ENCODE measurements around the gene OSBPL2.

OSBPL2 gene

DNA sequence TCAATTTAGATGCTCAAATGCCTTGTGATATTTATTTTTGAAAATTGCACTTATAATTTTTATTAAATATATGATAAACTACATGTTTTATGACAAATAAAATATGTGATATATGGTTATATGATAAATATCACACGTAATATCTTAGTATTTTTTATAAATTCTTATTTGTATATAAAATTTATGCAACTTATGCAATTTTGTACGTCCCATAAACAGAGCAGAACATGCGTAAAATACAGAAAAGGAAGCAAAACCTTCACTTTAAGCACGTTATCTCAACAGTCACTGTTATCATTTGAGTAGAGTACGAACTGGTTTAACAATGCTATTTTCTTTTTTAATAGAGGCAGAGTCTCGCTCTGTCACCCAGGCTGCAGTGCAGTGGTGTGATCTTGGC lies 48.8 kb downstream of the OSBPL2 start:
- no peak for DNase-seq

DNA sequence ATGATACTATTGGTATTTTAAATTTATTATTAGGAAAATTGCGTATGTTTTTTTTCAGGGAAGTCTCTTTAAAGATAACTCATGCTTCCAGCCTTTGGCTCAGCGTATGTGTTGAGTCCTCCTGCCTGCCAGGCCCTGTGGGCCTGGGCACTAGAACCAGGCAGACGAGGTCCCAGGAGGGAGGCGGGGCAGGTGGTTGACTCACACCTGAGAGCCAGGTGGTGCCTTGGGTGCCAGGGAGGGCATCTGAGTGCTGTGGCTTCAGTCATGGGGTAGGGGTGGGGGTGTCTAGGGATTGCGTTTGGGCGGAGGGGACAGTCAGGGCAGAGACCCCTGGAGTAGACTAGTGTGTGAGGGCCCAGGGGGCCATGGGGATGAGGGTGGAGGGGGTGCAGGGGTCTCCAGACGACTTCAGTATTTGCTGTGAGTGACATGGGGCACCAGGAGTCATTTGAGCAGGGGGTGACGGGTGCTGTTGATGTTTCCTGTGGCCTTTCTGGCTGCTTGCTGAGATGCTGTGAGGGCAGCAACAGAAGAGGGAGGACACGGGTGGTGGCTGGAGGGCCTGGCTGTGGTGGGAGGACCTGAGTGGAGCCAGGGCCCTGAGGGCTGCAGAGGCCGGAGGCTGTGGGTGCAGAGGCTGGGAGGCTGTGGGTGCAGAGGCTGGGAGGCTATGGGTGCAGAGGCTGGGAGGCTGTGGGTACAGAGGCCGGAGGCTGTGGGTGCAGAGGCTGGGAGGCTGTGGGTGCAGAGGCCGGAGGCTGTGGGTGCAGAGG lies 49.6 kb downstream of the OSBPL2 start:
- DNase-seq = no peak

DNA sequence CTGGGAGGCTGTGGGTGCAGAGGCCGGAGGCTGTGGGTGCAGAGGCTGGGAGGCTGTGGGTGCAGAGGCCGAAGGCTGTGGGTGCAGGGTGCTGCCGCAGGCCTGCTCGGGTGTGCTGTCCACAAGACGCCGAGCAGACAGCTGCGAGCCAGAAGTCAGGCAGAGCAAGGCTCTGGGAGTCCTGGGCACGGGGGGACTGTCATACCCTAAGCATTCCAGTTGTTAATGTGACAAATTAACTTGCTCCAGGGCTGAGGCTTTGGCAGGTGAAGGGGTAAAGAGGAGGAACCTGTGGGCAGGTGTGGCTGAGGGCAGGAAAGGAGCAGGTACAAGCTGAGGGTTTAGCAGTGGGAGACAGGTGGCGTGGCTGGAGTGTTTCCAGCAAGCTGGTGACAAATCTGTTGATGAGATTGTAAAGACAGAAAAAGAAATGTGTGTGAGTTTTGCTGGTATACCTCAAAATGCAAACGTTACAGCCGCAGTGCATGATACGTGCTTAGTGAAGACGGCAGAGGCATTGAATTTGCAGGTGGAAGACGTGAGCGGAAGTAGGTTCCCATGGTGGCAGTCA lies 50.3 kb downstream of the OSBPL2 start:
- no peak for DNase-seq

DNA sequence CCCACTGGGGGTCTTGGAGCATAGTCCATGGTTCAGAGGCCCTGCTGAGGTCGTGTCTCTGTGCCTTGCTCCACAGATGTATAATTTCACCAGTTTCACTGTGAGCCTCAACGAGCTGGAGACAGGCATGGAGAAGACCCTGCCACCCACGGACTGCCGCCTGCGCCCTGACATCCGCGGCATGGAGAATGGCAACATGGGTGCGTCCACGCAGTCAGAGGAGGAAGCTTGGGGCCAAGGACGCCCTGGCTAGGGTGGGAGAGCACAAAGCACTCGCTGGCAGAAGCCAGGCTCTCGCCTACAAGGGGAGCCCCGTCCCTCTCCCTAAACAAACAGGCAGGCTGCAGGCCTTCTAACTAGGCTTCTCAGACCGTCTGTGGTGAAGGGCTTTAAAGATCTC lies 50.8 kb downstream of the OSBPL2 start:
- no peak for DNase-seq

- no peak for DNase-seq
Observed at GRCh38 chr20:62289898-62290297, 51.6 kb downstream of the OSBPL2 start.

GRCh38 chr20:62291251-62292066 lies 53.1 kb downstream of the OSBPL2 start:
- no peak for DNase-seq

GRCh38 chr20:62292108-62292507 lies 53.8 kb downstream of the OSBPL2 start:
- DNase-seq = no peak

DNA sequence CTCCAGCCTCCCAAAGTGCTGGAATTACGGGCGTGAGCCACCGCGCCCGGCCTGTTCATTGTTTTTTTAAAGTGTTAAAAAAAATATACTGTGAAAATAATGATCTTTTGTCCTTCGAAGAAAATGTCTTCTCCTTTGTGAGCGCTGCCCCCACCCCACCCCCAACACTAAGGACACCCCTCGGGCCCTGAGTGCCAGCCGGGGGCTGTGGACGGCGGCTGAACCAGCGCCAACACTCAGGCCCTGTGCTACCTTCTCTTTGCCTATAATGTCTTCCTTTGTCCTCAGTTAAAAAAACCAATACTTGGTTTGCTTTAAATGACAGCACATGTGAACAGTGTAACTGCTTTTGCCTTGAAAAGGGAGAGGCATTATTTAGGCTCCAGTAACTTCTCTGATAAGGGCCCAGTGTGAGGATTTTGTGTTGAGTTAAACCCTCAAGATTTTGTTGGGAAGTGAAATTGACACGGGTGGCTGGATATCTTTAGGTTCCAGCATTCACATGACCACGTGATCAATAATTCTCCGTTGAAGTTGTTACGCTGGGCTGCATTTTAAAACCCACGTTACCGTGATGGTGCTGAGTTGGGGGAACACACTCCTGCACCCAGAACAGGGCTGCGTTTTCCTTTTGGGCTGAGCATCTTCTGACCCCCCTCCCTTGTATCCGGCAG lies 54.9 kb downstream of the OSBPL2 start:
- DNase-seq = no peak

DNA sequence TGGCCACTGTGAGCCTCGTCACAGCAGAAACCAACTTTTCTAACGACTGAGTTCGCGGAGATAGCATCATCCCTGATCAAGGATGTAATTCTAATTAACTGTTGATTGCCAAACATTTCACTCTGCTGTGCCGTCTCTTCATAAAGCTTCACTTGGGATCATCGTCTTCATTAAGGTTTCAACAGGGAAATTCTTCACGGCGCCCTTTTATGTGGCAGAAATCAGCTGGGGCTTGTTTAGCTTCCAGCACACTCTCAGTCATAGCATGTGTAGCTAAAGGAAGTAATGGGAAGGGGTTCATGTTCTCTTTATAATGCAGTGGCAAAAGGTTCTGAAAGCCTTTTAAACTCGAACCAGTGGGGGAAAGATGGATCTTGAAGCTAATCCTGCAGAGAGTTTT lies 55.6 kb downstream of the OSBPL2 start:
- no peak for DNase-seq

DNA sequence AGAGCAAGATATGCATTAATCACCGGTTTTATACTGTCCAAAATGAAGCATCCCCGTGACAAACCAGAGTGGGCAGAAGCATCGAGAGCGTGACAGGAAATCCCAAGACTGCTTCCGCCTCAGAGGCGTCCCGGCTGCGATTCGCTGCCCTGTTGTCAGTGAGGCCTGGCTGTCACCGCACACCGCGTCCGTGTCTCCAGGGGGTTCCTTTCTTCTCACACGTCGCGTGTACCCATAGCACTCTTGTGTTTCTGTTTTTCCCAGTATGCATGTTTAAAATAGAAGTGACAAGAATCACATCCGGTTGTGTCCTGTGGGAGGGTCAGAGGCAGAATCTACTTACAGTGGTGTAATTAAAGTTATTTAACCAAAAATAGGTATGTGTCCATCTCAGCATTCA lies 56.2 kb downstream of the OSBPL2 start:
- DNase-seq = no peak

DNA sequence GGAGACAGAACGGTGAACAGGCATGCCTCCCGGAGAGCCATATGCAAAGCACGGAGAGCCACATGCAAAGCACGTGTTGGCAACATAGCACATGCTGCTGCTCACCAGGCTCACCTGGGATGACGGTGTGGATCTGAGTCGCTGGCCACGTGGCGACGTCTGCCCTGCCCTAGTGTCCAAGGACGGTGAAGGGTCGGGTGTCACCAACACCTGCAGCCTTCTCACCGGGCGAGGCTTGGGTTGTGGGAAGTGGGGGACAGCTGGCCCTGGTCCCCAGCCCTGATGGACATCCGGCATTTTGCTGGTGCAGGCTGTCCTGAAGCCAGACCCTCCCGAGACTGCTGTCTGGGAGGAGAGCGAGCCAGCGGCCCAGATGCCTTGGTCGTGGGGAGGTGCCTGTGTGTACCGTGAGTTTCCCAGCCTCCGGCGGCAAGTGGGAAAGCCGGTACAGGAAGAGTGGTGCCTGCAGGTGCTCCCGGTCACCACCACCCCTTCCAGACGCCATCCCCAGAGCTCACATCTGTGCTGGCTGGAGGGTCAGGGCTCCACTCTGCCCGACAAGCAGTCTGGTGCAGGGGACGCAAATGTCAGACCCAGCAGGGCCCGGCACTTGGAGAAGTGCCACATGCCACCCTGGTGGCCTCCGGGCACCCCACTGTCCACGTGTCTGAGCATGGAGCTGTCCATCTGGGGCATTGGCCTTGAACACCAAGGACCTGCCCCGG lies 58.6 kb downstream of the OSBPL2 start:
- DNase-seq = no peak

DNA sequence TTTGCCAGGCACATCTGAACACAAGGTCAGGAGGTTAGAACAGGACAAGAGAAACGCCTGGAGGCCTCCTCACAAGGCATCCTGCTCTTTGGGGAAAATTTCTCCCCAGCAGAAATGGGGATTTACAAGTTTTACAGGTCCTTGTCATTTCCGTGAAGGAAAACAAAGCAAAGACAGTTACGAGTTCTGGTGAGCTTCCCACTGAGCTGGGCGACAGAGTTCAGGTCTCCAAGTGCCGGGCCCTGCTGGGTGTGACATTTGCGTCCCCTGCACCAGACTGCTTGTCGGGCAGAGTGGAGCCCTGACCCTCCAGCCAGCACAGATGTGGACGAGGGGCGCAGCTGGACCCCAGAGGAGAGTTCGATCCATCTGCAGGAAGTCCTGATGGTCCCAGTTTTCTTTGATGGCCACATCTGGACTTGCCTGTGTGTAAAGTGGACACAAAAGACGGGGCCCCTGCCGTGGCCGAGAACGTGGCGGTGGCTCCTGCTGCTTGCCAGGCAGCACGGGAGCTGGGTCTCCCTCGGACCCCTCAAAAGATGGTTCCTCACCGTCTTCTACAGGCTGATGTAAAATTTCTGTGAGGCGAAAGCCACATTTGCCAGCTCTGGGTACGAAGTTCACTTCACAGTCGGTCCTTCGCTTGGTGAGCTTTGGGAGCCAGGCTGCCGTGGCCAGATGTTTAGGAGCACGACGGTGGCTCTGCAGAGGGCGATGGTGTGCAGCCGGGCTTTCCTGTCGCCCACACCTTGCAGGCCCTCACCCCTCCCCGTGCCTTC lies 59.3 kb downstream of the OSBPL2 start:
- no peak for DNase-seq

GRCh38 chr20:62298577-62299249 lies 60.4 kb downstream of the OSBPL2 start:
- DNase-seq = no peak

GRCh38 chr20:62299666-62300236 lies 61.4 kb downstream of the OSBPL2 start:
- DNase-seq = no peak

DNA sequence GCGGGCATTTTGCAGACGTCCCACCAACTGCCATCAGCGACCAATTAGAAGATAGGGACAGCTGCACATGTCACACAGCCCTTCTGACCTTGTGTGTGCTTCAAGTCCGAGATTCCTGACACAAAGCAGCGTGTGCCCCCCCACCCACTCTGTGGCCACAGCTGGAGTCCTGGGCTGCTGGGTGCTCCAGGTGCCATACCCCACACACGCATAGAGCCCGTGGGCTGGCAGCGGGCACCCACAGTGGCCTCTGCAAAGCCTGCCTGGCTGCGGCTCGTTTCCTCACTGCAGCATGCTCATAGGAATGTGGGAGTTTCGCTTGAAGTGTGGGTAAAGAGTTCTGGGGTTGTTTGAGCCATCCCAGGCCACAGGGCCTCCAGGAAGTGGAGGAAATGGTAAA lies 62.0 kb downstream of the OSBPL2 start:
- DNase-seq = no peak

DNA sequence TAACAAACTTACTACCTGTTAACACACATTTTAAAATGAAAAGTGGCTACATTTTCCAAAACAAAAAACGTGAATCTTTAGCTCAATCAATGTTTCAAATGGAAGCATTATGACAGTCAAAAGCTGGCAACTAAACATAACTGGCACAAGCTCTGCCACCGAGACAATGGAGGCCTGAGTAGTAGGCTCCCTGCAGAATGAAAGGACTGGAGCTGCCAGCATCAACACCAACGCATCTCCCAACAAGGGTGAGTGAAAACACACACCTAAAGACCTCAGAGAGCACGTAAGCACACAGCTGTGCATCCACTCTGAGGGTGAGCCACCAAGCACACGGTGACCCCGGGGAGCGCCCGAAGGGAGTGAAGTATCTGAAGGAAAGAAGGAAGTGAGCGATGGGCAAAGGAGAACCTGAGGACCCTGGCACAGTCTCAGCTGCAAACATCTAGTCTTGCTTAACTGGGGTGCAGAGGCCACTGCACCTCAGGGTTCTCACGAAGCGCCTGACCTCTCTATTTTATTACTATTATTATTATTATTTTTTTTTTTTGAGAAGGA lies 62.9 kb downstream of the OSBPL2 start:
- DNase-seq = no peak

DNA sequence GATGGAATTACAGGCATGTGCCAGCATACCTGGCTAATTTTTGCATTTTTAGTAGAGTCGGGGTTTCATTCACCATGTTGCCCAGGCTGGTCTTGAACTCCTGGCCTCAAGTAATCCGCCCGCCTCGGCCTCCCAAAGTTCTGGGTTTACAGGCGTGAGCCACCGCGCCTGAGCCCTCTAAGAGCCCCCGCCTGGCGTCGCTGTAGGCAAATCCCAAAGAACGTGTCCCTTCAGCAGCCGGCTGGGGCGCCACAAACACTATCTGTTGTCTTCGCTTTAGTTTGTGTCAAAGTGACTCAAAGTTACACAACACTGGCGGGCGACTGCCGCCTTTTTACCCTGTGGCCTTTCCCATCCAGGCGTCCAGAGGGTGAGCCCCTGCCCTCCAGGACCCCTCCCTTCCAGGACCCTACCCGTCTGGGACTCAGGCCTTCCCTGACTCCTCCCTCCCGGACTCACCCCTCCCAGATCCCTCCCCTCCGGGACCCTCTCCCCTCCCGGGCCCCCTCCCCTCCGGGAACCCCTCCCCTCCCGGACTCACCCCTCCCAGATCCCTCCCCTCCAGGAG lies 63.5 kb downstream of the OSBPL2 start:
- peak; percentile 99 for DNase-seq

DNA sequence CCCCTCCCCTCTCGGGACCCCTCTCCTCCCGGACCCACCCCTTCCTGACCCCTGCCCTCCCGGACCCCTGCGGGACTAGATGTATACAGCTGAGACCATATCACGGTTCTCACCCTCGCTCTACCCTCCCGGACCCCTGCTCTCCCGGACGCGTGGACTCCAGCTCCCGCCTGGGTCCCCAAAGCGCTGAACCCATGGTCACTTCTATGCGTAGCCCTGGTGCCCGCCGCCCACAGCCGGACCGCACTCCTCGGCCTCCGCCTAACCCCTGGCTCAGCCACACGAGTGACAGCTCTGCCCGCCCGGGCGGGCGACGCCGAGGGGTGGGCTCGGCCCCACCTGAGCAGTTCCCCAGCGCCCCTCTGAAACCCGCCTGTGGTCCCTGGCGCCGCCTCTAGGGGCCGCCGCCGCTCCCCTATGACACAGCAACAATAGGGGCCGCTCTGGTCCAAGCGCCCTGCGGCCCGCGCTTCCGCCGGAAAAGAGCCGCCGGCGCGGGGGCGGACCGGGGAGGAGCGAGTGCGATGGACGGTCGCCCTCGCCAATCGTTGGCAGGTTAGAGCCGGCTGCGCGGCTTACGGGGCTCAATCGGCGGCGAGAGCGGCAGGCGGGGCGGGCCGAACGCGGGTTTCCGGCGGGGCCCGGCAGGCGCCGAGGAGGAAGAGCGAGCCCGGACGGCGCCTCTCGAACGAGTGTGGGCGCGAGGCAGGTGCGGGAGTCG lies 64.2 kb downstream of the OSBPL2 start, which contains the start of gene ADRM1:
Gene ADRM1, plus strand, starts transcription at position 657 of the 721 bp plus-strand sequence. CDS start 572 bp downstream, outside the sequence.
- peak; percentile 98 for DNase-seq

- no peak for DNase-seq
Observed at GRCh38 chr20:62303062-62303339, 64.7 kb downstream of the OSBPL2 start.

All from hematopoietic multipotent progenitor cell treated with erythropoietin and hydrocortisone succinate and interleukin-3 and kit ligand, for 4 days (in vitro differentiated cells).